Measurements from ENCODE around the gene CBX1.

DNA sequence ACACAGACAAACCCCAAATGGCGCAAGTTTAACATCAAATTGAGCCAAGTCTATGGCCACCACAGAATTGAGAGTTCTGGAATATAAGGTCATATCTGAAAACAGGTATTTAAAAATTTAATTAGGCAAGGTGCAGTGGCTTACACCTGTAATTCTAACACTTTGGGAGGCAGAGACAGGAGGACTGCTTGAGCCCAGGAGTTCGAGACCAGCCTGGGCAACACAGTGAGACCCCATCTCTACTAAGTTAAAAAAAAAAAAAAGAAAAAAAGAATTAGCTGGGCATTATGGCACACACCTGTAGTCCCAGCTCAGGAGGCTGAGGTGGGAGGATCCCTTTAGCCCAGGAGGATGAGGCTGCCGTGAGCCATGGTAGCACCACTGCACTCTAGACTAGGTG, 34.0 kb downstream of the CBX1 start:
- TF ChIP-seq, protein P1, sequence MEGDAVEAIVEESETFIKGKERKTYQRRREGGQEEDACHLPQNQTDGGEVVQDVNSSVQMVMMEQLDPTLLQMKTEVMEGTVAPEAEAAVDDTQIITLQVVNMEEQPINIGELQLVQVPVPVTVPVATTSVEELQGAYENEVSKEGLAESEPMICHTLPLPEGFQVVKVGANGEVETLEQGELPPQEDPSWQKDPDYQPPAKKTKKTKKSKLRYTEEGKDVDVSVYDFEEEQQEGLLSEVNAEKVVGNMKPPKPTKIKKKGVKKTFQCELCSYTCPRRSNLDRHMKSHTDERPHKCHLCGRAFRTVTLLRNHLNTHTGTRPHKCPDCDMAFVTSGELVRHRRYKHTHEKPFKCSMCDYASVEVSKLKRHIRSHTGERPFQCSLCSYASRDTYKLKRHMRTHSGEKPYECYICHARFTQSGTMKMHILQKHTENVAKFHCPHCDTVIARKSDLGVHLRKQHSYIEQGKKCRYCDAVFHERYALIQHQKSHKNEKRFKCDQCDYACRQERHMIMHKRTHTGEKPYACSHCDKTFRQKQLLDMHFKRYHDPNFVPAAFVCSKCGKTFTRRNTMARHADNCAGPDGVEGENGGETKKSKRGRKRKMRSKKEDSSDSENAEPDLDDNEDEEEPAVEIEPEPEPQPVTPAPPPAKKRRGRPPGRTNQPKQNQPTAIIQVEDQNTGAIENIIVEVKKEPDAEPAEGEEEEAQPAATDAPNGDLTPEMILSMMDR (IDR thresholded peaks at IDR 0.05; ENCODE audit: low read depth, low read length, poor library complexity, severe bottlenecking), result no peak
- no peak for TF ChIP-seq EZH2phosphoT487 (IDR thresholded peaks at IDR 0.05; ENCODE audit: borderline replicate concordance, low read length)

All from DOHH2 (cell line).